ENCODE results near the gene ERC2. TPM values are rescaled to one million over a fixed set of nuclear protein-coding genes. Genes with fewer than 3 reads are reported as not detected.

ERC2 gene
- total and polyA plus RNA-seq, 2 of the 8 experiments (the other 6 are each of a cell fraction or from before 2014, with no cell fraction given) = 16.4 to 22.8 TPM

GRCh38 chr3:56484525-56485032, 16.3 kb upstream of the ERC2 start:
- Histone ChIP-seq H3K9ac (replicated peaks in 1 of 4; ENCODE audit: extremely low read depth in 1 of 4, low read depth in 3 of 4, low read length in 3 of 4) (no peak overlapping the region), H3K23me2 (ENCODE audit: low read depth, low read length) (no peaks in the 10 kb centered on the region), H3K4me2 (ENCODE audit: insufficient read depth in 1 of 2, low read depth in 2 of 2, low read length in 2 of 2) (no peak overlapping the region), H4K20me1 (replicated peaks in 1 of 2; ENCODE audit: control insufficient read depth in 1 of 2, insufficient read depth in 2 of 2, low read length in 2 of 2) (no peaks in the 10 kb centered on the region), H3K79me2 (ENCODE audit: control insufficient read depth in 1 of 2, insufficient read depth in 2 of 2, low read length in 2 of 2) (no peaks in the 10 kb centered on the region), H3K79me1 (ENCODE audit: low read depth, low read length) (no peaks in the 10 kb centered on the region), H3K4me1 (replicated peaks in 1 of 4; ENCODE audit: control insufficient read depth in 3 of 4, insufficient read depth in 4 of 4, low read length in 3 of 4) (no peaks in the 10 kb centered on the region), H3K4me3 (ENCODE audit: extremely low read depth in 1 of 4, insufficient read depth in 2 of 4, low read depth in 3 of 4, low read length in 4 of 4) (no peak overlapping the region), H2BK15ac (ENCODE audit: low read length) (no peak overlapping the region), H3K56ac (replicated peaks; ENCODE audit: insufficient read length, low read depth, low read length) (no peak overlapping the region), H3K14ac (ENCODE audit: insufficient read length) (no peak overlapping the region), H2BK5ac (ENCODE audit: low read depth, low read length) (no peak overlapping the region), H2BK20ac (ENCODE audit: low read length) (no peak overlapping the region), H2AFZ (ENCODE audit: low read length) (no peak overlapping the region), H3K27ac (ENCODE audit: low read depth, low read length) (no peak overlapping the region), H2BK120ac (replicated peaks; ENCODE audit: low read depth, low read length) (no peak overlapping the region), H3K23ac (ENCODE audit: insufficient read length) (no peak overlapping the region), H2AK5ac (ENCODE audit: low read depth, low read length) (no peak overlapping the region), H4K8ac (ENCODE audit: extremely low read depth, insufficient read depth, low read length) (no peak overlapping the region), H3K9me3 (ENCODE audit: insufficient read depth in 2 of 2, low read depth in 1 of 2, low read length in 1 of 2) (no peaks in the 10 kb centered on the region), H2BK12ac (ENCODE audit: low read depth, low read length) (no peak overlapping the region), H3K27me3 (replicated peaks in 1 of 4; ENCODE audit: control insufficient read depth in 3 of 4, extremely low read depth in 1 of 4, insufficient read depth in 3 of 4, low read length in 3 of 4) (no peaks in the 10 kb centered on the region), H3K4ac (replicated peaks; ENCODE audit: insufficient read length, low read depth, low read length) (no peak overlapping the region), H3K36me3 (ENCODE audit: control insufficient read depth in 2 of 4, insufficient read depth in 4 of 4, low read length in 3 of 4) (no peaks in the 10 kb centered on the region), H4K5ac (ENCODE audit: insufficient read length, low read depth, low read length) (no peak overlapping the region), H3K18ac (ENCODE audit: extremely low read depth, low read length) (no peak overlapping the region), H4K91ac (replicated peaks; ENCODE audit: insufficient read length, low read length) (no peak overlapping the region)
- CTCF ChIA-PET (ENCODE audit: partially characterized antibody) = interaction anchor here (1.0 to 5.7 kb wide), 6 partner anchors 7 to 181 kb away, joined by 3 to 33 read pairs (median 8); no protein-coding TSS in a partner anchor
- 92% methylated on average over 2 of the region's 2 CpGs; no CpG with 5 or more reads in 1 of the 2 experiments for WGBS, 2 experiments (ENCODE audit: extremely low coverage in 1 of 2, insufficient coverage in 1 of 2, insufficient read length in 1 of 2, insufficient replicate concordance in 2 of 2, low coverage in 1 of 2, low lambda C conversion rate in 2 of 2, missing lambda C conversion rate in 1 of 2)
- DNase-seq (ENCODE audit: low read depth in 1 of 2, low spot score in 2 of 2) (no peak), FAIRE-seq (no peak)
- POLR2A ChIA-PET (ENCODE audit: partially characterized antibody) = no interaction called here
- TF ChIP-seq CTBP2 (IDR thresholded peaks at IDR 0.05; ENCODE audit: borderline replicate concordance, insufficient read depth, insufficient read length, low read length) (no peak), RXRA (IDR thresholded peaks at IDR 0.05; ENCODE audit: insufficient read depth, low read depth, low read length) (no peak), EZH2 (IDR thresholded peaks at IDR 0.05; ENCODE audit: low read depth, low read length, severe bottlenecking) (no peak), SUZ12 (IDR thresholded peaks at IDR 0.05; ENCODE audit: low read length) (no peak), JUN (IDR thresholded peaks at IDR 0.05; ENCODE audit: low read depth, low read length) (no peak), EGR1 (IDR thresholded peaks at IDR 0.05; ENCODE audit: borderline replicate concordance, low read depth, low read length) (no peak), KDM1A (IDR thresholded peaks at IDR 0.05; ENCODE audit: borderline replicate concordance, low read length) (no peak), POLR2A (IDR thresholded peaks at IDR 0.05; ENCODE audit: control extremely low read depth in 1 of 2, low read depth in 2 of 2, low read length in 2 of 2) (no peak), SIX5 (IDR thresholded peaks at IDR 0.05; ENCODE audit: low read depth, low read length) (no peak), MAFK (IDR thresholded peaks at IDR 0.05; ENCODE audit: low read depth, low read length) (no peak), CREB1 (IDR thresholded peaks at IDR 0.05) (no peak), KDM4A (IDR thresholded peaks at IDR 0.05; ENCODE audit: low read depth, low read length, severe bottlenecking) (no peak), CEBPB (IDR thresholded peaks at IDR 0.05; ENCODE audit: low read depth, low read length) (no peak), CBX8 (IDR thresholded peaks at IDR 0.05; ENCODE audit: borderline replicate concordance, low read depth, low read length) (no peak), EP300 (IDR thresholded peaks at IDR 0.05; ENCODE audit: borderline replicate concordance in 1 of 2, low read depth in 2 of 2, low read length in 2 of 2) (no peak)

Data from H1 (cell line).